HL-60 (cell line): Measurements from ENCODE around the gene RANBP9.

Experiments used
- DNase-seq, 2 experiments: peaks; one replicate each; pipeline ENCODE4 v3.0.0-alpha.2; 2010 to 2020; ENCODE audit warnings: low read depth in 1 of 2, low spot score in 1 of 2
- H3K27ac ChIP-seq: fragments of 250-450 bp; sonication (Bioruptor Pico); replicated peaks from 2 replicates; pipeline ENCODE4 v1.5.1; 2020; ENCODE audit warnings: mild to moderate bottlenecking, moderate library complexity
- H3K27me3 ChIP-seq: fragments of 250-450 bp; sonication (Bioruptor Pico); 2 replicates; pipeline ENCODE4 v1.5.1; 2021; ENCODE audit warnings: mild to moderate bottlenecking, moderate library complexity; ENCODE audit not compliant: insufficient read depth, poor library complexity, severe bottlenecking
- H3K4me3 ChIP-seq: replicated peaks from 2 replicates; pipeline ENCODE4 v1.5.1; 2011; ENCODE audit warnings: mild to moderate bottlenecking, control low read depth, low read length; ENCODE audit not compliant: insufficient read depth
- CTCF ChIP-seq: IDR thresholded peaks from one replicate; pipeline ENCODE4 v1.5.1; 2011; ENCODE audit warnings: low read length, control low read depth, inconsistent platforms; ENCODE audit not compliant: insufficient read depth
- GABPA ChIP-seq: IDR thresholded peaks from 2 replicates; pipeline ENCODE4 v1.6.1; 2012; ENCODE audit warnings: low read depth
- POLR2AphosphoS5 ChIP-seq: IDR thresholded peaks from 2 replicates; pipeline ENCODE4 v1.6.1; 2012; ENCODE audit warnings: low read depth
- REST ChIP-seq: IDR thresholded peaks from 2 replicates; pipeline ENCODE4 v1.6.1; 2012; ENCODE audit warnings: low read depth; ENCODE audit not compliant: insufficient replicate concordance
- SPI1 ChIP-seq: IDR thresholded peaks from 2 replicates; pipeline ENCODE4 v1.6.1; 2012; ENCODE audit warnings: low read depth, mild to moderate bottlenecking, borderline replicate concordance

Gene RANBP9

DNA sequence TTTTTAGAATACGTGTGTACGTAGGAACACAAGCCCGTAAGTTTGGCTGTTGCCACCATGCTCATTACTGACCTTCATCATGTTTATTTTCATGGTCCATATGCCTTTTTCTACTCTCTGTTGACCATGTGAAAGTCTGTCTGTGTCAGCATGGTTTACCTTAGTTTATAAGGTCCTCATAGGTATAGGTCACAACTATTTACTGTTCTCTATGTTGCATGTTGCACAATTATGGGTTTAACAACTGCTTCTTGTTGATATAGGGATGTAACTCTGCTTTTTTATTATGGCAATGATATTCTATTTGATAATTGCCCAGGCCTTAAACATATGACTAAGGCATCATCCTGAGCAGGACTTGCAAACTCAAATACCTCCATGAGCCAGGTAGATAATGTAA is 13.4 kb upstream of the RANBP9 start:
- Histone ChIP-seq H3K27me3 (no peaks in the 10 kb centered on the region), H3K4me3 (no peak overlapping the region), H3K27ac (no peak overlapping the region)
- DNase-seq: no peak
- TF ChIP-seq REST (no peak), SPI1 (no peak), GABPA (no peak), CTCF (no peak), POLR2AphosphoS5 (no peak)

- Histone ChIP-seq H3K27ac (no peak overlapping the region), H3K4me3 (no peak overlapping the region), H3K27me3 (no peaks in the 10 kb centered on the region)
- peak in 1 of 2 experiments; percentile 68 for DNase-seq
- TF ChIP-seq CTCF (no peak), SPI1 (peak; percentile 46; the same call in 1 of the 2 replicates)
Observed at GRCh38 chr6:13724182-13724581, 12.5 kb upstream of the RANBP9 start.

GRCh38 chr6:13722880-13723279 is 11.2 kb upstream of the RANBP9 start:
- H3K27me3 ChIP-seq: no peaks in the 10 kb centered on the region
- DNase-seq: no peak

More at GRCh38 chr6:13722880-13723279, 11.2 kb upstream of the RANBP9 start:
- TF ChIP-seq POLR2AphosphoS5 (no peak), CTCF (no peak), REST (no peak), SPI1 (no peak), GABPA (no peak)
- no peak overlapping the region for H3K4me3 ChIP-seq
- no peak overlapping the region for H3K27ac ChIP-seq
